HepG2 (cell line): Measurements from ENCODE around the gene DYNC2I2. TPM values are rescaled to one million over a fixed set of nuclear protein-coding genes. Genes with fewer than 3 reads are reported as not detected.

Experiments used
- DPF2 ChIP-seq: sonication (generic); formaldehyde crosslinking; IDR thresholded peaks from 2 replicates; pipeline ENCODE4 v1.4.0; 2020; ENCODE audit warnings: mild to moderate bottlenecking, low read depth, missing genetic modification reagents, borderline replicate concordance
- FOXC1 ChIP-seq: sonication (generic); formaldehyde crosslinking; IDR thresholded peaks from 2 replicates; pipeline ENCODE4 v1.8.0; 2022; ENCODE audit warnings: mild to moderate bottlenecking, missing genetic modification reagents, borderline replicate concordance
- GLI4 ChIP-seq: sonication (generic); formaldehyde crosslinking; IDR thresholded peaks from 2 replicates; pipeline ENCODE4 v1.5.1; 2020; ENCODE audit warnings: missing genetic modification reagents, mild to moderate bottlenecking, moderate library complexity, borderline replicate concordance
- HDAC1 ChIP-seq: sonication (generic); formaldehyde crosslinking; IDR thresholded peaks from 2 replicates; pipeline ENCODE4 v1.5.1; 2020; ENCODE audit warnings: mild to moderate bottlenecking, missing genetic modification reagents
- HNF4A ChIP-seq: sonication (generic); formaldehyde crosslinking; IDR thresholded peaks from 2 replicates; pipeline ENCODE4 v1.4.0; 2020; ENCODE audit warnings: missing genetic modification reagents
- MYNN ChIP-seq: sonication (generic); formaldehyde crosslinking; IDR thresholded peaks from 2 replicates; pipeline ENCODE4 v1.4.0; 2020; ENCODE audit warnings: mild to moderate bottlenecking, low read depth, missing genetic modification reagents
- NR2F1 ChIP-seq, 2 experiments: fragments of 450-650 bp in 1 of 2; formaldehyde crosslinking in 1 of 2; IDR thresholded peaks; 2 replicates each; pipeline versions ENCODE4 v1.5.0 to v1.6.1; 2016 to 2020; ENCODE audit warnings: mild to moderate bottlenecking in 1 of 2, missing compliant biosample characterization in 1 of 2, missing genetic modification reagents in 1 of 2, moderate library complexity in 1 of 2
- SALL1 ChIP-seq: sonication (generic); formaldehyde crosslinking; IDR thresholded peaks from 2 replicates; pipeline ENCODE4 v1.8.0; 2022; ENCODE audit warnings: mild to moderate bottlenecking, missing genetic modification reagents
- XBP1 ChIP-seq: sonication (generic); formaldehyde crosslinking; IDR thresholded peaks from 2 replicates; pipeline ENCODE4 v1.5.0; 2020; ENCODE audit warnings: missing genetic modification reagents
- ZFP36 ChIP-seq: fragments of 150-350 bp; IDR thresholded peaks from 2 replicates; pipeline ENCODE4 v1.6.1; 2018; ENCODE audit warnings: borderline replicate concordance, low read length, low read depth; ENCODE audit not compliant: partially characterized antibody
- ZNF337 ChIP-seq: sonication (generic); formaldehyde crosslinking; IDR thresholded peaks from 2 replicates; pipeline ENCODE4 v1.5.1; 2020; ENCODE audit warnings: missing genetic modification reagents, low read depth, mild to moderate bottlenecking, borderline replicate concordance
- ZNF33B ChIP-seq: sonication (generic); formaldehyde crosslinking; IDR thresholded peaks from 2 replicates; pipeline ENCODE4 v1.5.1; 2020; ENCODE audit warnings: mild to moderate bottlenecking, missing genetic modification reagents
- ZNF768 ChIP-seq: sonication (generic); formaldehyde crosslinking; IDR thresholded peaks from 2 replicates; pipeline ENCODE4 v1.4.0; 2020; ENCODE audit warnings: missing genetic modification reagents
- ZSCAN12 ChIP-seq: sonication (generic); formaldehyde crosslinking; IDR thresholded peaks from 2 replicates; pipeline ENCODE4 v1.9.0; 2021; ENCODE audit warnings: mild to moderate bottlenecking, missing genetic modification reagents
- ZSCAN21 ChIP-seq: sonication (generic); formaldehyde crosslinking; IDR thresholded peaks from 2 replicates; pipeline ENCODE4 v1.8.0; 2022; ENCODE audit warnings: mild to moderate bottlenecking, missing genetic modification reagents, moderate library complexity, borderline replicate concordance
- polyA plus RNA-seq, 8 experiments: library from polyadenylated mRNA; depleted of rRNA in 3 of 8; stranded (reverse) in 7 of 8; unstranded in 1 of 8; fragments of >200 nt; fragmentation: Illumina TruSeq in 4 of 8; extraction: Trizol in 4 of 8; gene quantifications; 2 replicates each; pipeline versions ENCODE4 v1.2.1 to v1.2.3, GENCODE V29; 2011 to 2016; ENCODE audit warnings: low read depth in 4 of 8, missing spikeins in 1 of 8, mixed read lengths in 1 of 8; ENCODE audit not compliant: insufficient read depth in 1 of 8
- total RNA-seq, 5 experiments: library from RNA; depleted of rRNA; stranded (reverse); fragments of >200 nt; fragmentation: Illumina TruSeq; extraction: Trizol; gene quantifications; 2 replicates each; pipeline ENCODE4 v1.2.3, GENCODE V29; 2016; ENCODE audit warnings: low read depth in 1 of 5
- TF ChIP-seq, protein P1 (sequence below): sonication (generic); formaldehyde crosslinking; IDR thresholded peaks from 2 replicates; pipeline ENCODE4 v1.5.1; 2020; ENCODE audit warnings: missing genetic modification reagents, mild to moderate bottlenecking, borderline replicate concordance
- TF ChIP-seq, protein P2 (sequence below): sonication (generic); formaldehyde crosslinking; IDR thresholded peaks from 2 replicates; pipeline ENCODE4 v1.4.0; 2020; ENCODE audit warnings: missing genetic modification reagents
- TF ChIP-seq, protein P3 (sequence below): sonication (generic); formaldehyde crosslinking; IDR thresholded peaks from 2 replicates; pipeline ENCODE4 v1.4.0; 2020; ENCODE audit warnings: missing genetic modification reagents, mild to moderate bottlenecking, borderline replicate concordance

Gene DYNC2I2
- total and polyA plus RNA-seq, 2 of the 13 experiments (the other 11 are each of a cell fraction or from before 2014, with no cell fraction given), result 13.7 to 40.2 TPM

DNA sequence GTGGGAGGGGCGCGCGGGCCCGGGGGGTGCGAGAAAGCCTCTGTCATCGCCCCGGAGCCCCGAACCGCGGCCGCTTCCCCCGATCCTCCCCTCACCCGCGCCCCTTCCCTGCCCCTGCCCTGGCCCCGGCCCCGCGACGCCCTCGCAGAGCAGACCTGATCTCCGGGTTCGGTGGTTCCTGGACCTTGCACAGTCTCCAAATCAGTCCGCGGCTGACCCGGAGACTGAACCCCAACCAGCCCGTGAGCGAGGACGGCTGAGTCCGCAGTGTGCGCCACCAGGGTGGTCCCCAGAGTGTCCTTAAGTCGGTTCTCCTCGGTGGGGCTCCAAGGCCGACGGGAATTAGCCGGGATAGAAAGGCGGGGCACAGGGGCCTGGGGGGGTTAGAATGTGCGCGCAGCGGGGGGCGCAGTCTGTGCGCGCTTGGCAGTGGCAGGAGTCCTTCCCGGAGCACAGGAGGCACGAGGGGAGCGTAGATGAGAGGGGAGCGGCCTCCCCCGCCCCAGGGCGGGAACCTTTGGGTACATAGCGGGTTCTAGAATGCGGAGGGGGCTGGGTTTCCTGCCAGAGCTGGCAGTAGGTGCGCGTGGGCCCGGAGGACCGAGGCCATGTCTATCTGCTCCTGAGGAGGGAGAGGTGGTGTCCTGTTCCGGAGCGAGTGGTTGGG is 46.4 kb upstream of the DYNC2I2 start (continued):
- TF ChIP-seq, protein P1, sequence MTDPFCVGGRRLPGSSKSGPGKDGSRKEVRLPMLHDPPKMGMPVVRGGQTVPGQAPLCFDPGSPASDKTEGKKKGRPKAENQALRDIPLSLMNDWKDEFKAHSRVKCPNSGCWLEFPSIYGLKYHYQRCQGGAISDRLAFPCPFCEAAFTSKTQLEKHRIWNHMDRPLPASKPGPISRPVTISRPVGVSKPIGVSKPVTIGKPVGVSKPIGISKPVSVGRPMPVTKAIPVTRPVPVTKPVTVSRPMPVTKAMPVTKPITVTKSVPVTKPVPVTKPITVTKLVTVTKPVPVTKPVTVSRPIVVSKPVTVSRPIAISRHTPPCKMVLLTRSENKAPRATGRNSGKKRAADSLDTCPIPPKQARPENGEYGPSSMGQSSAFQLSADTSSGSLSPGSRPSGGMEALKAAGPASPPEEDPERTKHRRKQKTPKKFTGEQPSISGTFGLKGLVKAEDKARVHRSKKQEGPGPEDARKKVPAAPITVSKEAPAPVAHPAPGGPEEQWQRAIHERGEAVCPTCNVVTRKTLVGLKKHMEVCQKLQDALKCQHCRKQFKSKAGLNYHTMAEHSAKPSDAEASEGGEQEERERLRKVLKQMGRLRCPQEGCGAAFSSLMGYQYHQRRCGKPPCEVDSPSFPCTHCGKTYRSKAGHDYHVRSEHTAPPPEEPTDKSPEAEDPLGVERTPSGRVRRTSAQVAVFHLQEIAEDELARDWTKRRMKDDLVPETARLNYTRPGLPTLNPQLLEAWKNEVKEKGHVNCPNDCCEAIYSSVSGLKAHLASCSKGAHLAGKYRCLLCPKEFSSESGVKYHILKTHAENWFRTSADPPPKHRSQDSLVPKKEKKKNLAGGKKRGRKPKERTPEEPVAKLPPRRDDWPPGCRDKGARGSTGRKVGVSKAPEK, result no peak
- TF ChIP-seq MYNN (CRISPR knock-in tag), result no peak
- no peak for TF ChIP-seq ZSCAN12 (CRISPR knock-in tag)
- TF ChIP-seq ZNF768 (CRISPR knock-in tag), result 0 out of 2 replicates have a peak, but pooled peaks have one; percentile 4
- TF ChIP-seq NR2F1 (CRISPR knock-in tag; IDR thresholded peaks at IDR 0.05), result no peak
- TF ChIP-seq ZNF337 (CRISPR knock-in tag), result peak; percentile 80; the same call in 1 of the 2 replicates
- peak; percentile 21; the same call in 1 of the 2 replicates for TF ChIP-seq HNF4A
- TF ChIP-seq XBP1 (CRISPR knock-in tag), result no peak
- TF ChIP-seq SALL1 (CRISPR knock-in tag), result no peak
- TF ChIP-seq DPF2 (CRISPR knock-in tag), result no peak
- TF ChIP-seq FOXC1 (CRISPR knock-in tag), result no peak; the same call in 1 of the 2 replicates
- TF ChIP-seq GLI4, result peak; percentile 79; the same call in 1 of the 2 replicates
- TF ChIP-seq ZFP36, result no peak
- TF ChIP-seq, protein P2, sequence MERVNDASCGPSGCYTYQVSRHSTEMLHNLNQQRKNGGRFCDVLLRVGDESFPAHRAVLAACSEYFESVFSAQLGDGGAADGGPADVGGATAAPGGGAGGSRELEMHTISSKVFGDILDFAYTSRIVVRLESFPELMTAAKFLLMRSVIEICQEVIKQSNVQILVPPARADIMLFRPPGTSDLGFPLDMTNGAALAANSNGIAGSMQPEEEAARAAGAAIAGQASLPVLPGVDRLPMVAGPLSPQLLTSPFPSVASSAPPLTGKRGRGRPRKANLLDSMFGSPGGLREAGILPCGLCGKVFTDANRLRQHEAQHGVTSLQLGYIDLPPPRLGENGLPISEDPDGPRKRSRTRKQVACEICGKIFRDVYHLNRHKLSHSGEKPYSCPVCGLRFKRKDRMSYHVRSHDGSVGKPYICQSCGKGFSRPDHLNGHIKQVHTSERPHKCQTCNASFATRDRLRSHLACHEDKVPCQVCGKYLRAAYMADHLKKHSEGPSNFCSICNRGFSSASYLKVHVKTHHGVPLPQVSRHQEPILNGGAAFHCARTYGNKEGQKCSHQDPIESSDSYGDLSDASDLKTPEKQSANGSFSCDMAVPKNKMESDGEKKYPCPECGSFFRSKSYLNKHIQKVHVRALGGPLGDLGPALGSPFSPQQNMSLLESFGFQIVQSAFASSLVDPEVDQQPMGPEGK (CRISPR knock-in tag), result peak; percentile 77; the same call in 1 of the 2 replicates
- TF ChIP-seq, protein P3, sequence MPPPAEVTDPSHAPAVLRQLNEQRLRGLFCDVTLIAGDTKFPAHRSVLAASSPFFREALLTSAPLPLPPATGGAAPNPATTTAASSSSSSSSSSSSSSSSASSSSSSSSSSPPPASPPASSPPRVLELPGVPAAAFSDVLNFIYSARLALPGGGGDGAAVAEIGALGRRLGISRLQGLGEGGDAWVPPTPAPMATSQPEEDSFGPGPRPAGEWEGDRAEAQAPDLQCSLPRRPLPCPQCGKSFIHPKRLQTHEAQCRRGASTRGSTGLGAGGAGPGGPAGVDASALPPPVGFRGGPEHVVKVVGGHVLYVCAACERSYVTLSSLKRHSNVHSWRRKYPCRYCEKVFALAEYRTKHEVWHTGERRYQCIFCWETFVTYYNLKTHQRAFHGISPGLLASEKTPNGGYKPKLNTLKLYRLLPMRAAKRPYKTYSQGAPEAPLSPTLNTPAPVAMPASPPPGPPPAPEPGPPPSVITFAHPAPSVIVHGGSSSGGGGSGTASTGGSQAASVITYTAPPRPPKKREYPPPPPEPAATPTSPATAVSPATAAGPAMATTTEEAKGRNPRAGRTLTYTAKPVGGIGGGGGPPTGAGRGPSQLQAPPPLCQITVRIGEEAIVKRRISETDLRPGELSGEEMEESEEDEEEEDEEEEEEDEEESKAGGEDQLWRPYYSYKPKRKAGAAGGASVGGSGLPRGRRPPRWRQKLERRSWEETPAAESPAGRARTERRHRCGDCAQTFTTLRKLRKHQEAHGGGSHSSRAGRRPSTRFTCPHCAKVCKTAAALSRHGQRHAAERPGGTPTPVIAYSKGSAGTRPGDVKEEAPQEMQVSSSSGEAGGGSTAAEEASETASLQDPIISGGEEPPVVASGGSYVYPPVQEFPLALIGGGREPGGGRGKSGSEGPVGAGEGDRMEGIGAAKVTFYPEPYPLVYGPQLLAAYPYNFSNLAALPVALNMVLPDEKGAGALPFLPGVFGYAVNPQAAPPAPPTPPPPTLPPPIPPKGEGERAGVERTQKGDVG (CRISPR knock-in tag), result no peak
- TF ChIP-seq ZSCAN21 (CRISPR knock-in tag), result no peak
- TF ChIP-seq HDAC1 (CRISPR knock-in tag), result no peak
- TF ChIP-seq ZNF33B (CRISPR knock-in tag), result 0 out of 2 replicates have a peak, but pooled peaks have one; percentile 23
